IMR-90 (cell line): ENCODE results near the gene AARSD1. TPM values are rescaled to one million over a fixed set of nuclear protein-coding genes. Genes with fewer than 3 reads are reported as not detected.

ENCODE experiments used
- ATAC-seq: fragments of 200-7000 bp; cut with Tn5 transposase; 2 replicates; pipeline ENCODE4 v1.9.1; 2020; ENCODE audit warnings: low read depth, mild to moderate bottlenecking, moderate library complexity
- BruUV-seq: library from RNA; stranded (reverse); fragments of 400-500 nt; replicated peaks from 2 replicates; lab custom pipeline; 2021; lab: Mats Ljungman, UMichigan
- CTCF ChIA-PET: fragments of 300-600 bp; formaldehyde crosslinking; extraction: SDS; loops from one replicate; lab custom pipeline; 2021; ENCODE audit warnings: antibody characterized with exemption; lab: Yijun Ruan, JAX
- POLR2A ChIA-PET: fragments of 300-600 bp; sonication (Branson Sonifier 250); formaldehyde crosslinking; loops from one replicate; lab custom pipeline; 2022; ENCODE audit warnings: antibody characterized with exemption; ENCODE audit not compliant: unreplicated experiment; lab: Charles Lee
- DNase-seq: peaks from one replicate; pipeline ENCODE4 v3.0.0; 2013
- H2AFZ ChIP-seq: replicated peaks from 2 replicates; pipeline ENCODE3; 2013; ENCODE audit warnings: low read length, mild to moderate bottlenecking; ENCODE audit not compliant: poor library complexity
- H2AK5ac ChIP-seq: 2 replicates; pipeline ENCODE4 v1.6.1; 2013; ENCODE audit warnings: low read depth, low read length, inconsistent platforms
- H2AK9ac ChIP-seq: replicated peaks from 2 replicates; pipeline ENCODE3; 2013; ENCODE audit warnings: mild to moderate bottlenecking, low read depth, low read length, moderate library complexity; ENCODE audit not compliant: poor library complexity
- H2BK120ac ChIP-seq: 2 replicates; pipeline ENCODE4 v1.6.1; 2013; ENCODE audit warnings: low read depth, low read length, inconsistent platforms
- H2BK15ac ChIP-seq: 3 replicates; pipeline ENCODE4 v1.6.1; 2013; ENCODE audit warnings: low read depth, low read length, inconsistent platforms
- H2BK20ac ChIP-seq: 2 replicates; pipeline ENCODE4 v1.6.1; 2013; ENCODE audit warnings: low read depth, mild to moderate bottlenecking, inconsistent platforms, low read length, moderate library complexity
- H2BK5ac ChIP-seq: 2 replicates; pipeline ENCODE4 v1.6.1; 2013; ENCODE audit warnings: mild to moderate bottlenecking, low read depth, low read length, inconsistent platforms; ENCODE audit not compliant: poor library complexity, severe bottlenecking
- H3K14ac ChIP-seq: replicated peaks from 2 replicates; pipeline ENCODE4 v1.6.1; 2013; ENCODE audit warnings: low read depth, low read length, inconsistent platforms
- H3K18ac ChIP-seq: 2 replicates; pipeline ENCODE4 v1.6.1; 2013; ENCODE audit warnings: low read depth, low read length, control low read depth
- H3K23ac ChIP-seq: 2 replicates; pipeline ENCODE4 v1.6.1; 2013; ENCODE audit warnings: low read depth, low read length, inconsistent platforms
- H3K27ac ChIP-seq: 2 replicates; pipeline ENCODE4 v1.5.1; 2013; ENCODE audit warnings: mild to moderate bottlenecking, control low read depth, low read length; ENCODE audit not compliant: insufficient read depth
- H3K27me3 ChIP-seq: 2 replicates; pipeline ENCODE4 v1.6.1; 2013; ENCODE audit warnings: low read length; ENCODE audit not compliant: control insufficient read depth, insufficient read depth
- H3K36me3 ChIP-seq: 2 replicates; pipeline ENCODE4 v1.6.1; 2013; ENCODE audit warnings: low read length, mixed read lengths; ENCODE audit not compliant: control insufficient read depth, insufficient read depth
- H3K4ac ChIP-seq: 2 replicates; pipeline ENCODE4 v1.6.1; 2013; ENCODE audit warnings: low read depth, low read length, inconsistent platforms
- H3K4me1 ChIP-seq: 2 replicates; pipeline ENCODE4 v1.6.1; 2013; ENCODE audit warnings: low read length, mixed read lengths; ENCODE audit not compliant: control insufficient read depth, insufficient read depth
- H3K4me2 ChIP-seq: 2 replicates; pipeline ENCODE4 v1.6.1; 2013; ENCODE audit warnings: low read depth, mild to moderate bottlenecking, control low read depth, low read length, moderate library complexity
- H3K4me3 ChIP-seq: 2 replicates; pipeline ENCODE4 v1.5.1; 2013; ENCODE audit warnings: low read depth, mild to moderate bottlenecking, control low read depth, low read length, moderate library complexity; ENCODE audit not compliant: insufficient read depth
- H3K56ac ChIP-seq: 2 replicates; pipeline ENCODE4 v1.6.1; 2013; ENCODE audit warnings: low read length, inconsistent platforms; ENCODE audit not compliant: insufficient read depth; ENCODE audit errors: extremely low read depth
- H3K79me1 ChIP-seq, 2 experiments: 2 replicates each; pipeline ENCODE4 v1.6.1; 2013; ENCODE audit warnings: low read length in 2 of 2, inconsistent platforms in 1 of 2, low read depth in 1 of 2
- H3K9ac ChIP-seq: 2 replicates; pipeline ENCODE4 v1.6.1; 2013; ENCODE audit warnings: low read depth, low read length, control low read depth
- H3K9me1 ChIP-seq: 2 replicates; pipeline ENCODE4 v1.6.1; 2013; ENCODE audit warnings: low read length, inconsistent platforms; ENCODE audit not compliant: insufficient read depth
- H3K9me3 ChIP-seq: 2 replicates; pipeline ENCODE4 v1.6.1; 2013; ENCODE audit warnings: low read length; ENCODE audit not compliant: control insufficient read depth, insufficient read depth
- H4K20me1 ChIP-seq: 2 replicates; pipeline ENCODE4 v1.6.1; 2013; ENCODE audit warnings: low read length, inconsistent platforms; ENCODE audit not compliant: insufficient read depth
- H4K5ac ChIP-seq: 2 replicates; pipeline ENCODE4 v1.6.1; 2013; ENCODE audit warnings: mild to moderate bottlenecking, low read depth, low read length, control low read depth
- H4K8ac ChIP-seq, 2 experiments: 2 replicates each; pipeline ENCODE4 v1.6.1; 2013; ENCODE audit warnings: low read depth in 2 of 2, low read length in 2 of 2, control low read depth in 1 of 2, inconsistent platforms in 1 of 2
- H4K91ac ChIP-seq: 2 replicates; pipeline ENCODE4 v1.6.1; 2013; ENCODE audit warnings: low read depth, low read length, inconsistent platforms; ENCODE audit not compliant: insufficient read depth
- BHLHE40 ChIP-seq: fragments of 150-350 bp; IDR thresholded peaks from 2 replicates; pipeline ENCODE4 v1.6.1; 2016; ENCODE audit warnings: mild to moderate bottlenecking, low read depth, low read length
- CEBPB ChIP-seq: IDR thresholded peaks from 2 replicates; pipeline ENCODE4 v1.6.1; 2012; ENCODE audit warnings: low read depth, low read length, improper control_type of control experiment
- CHD1 ChIP-seq: IDR thresholded peaks from 2 replicates; pipeline ENCODE4 v1.6.1; 2012; ENCODE audit warnings: low read depth, low read length, improper control_type of control experiment
- FOS ChIP-seq: fragments of 150-350 bp; IDR thresholded peaks from 2 replicates; pipeline ENCODE4 v1.6.1; 2016; ENCODE audit warnings: low read depth, low read length
- MAFK ChIP-seq: IDR thresholded peaks from 2 replicates; pipeline ENCODE4 v1.6.1; 2012; ENCODE audit warnings: low read depth, low read length, improper control_type of control experiment
- MAZ ChIP-seq: IDR thresholded peaks from 2 replicates; pipeline ENCODE4 v1.6.1; 2012; ENCODE audit warnings: low read depth, mild to moderate bottlenecking, low read length, improper control_type of control experiment, moderate library complexity, borderline replicate concordance
- MXI1 ChIP-seq: IDR thresholded peaks from 2 replicates; pipeline ENCODE4 v1.6.1; 2012; ENCODE audit warnings: low read depth, mild to moderate bottlenecking, low read length, moderate library complexity, borderline replicate concordance
- NFE2L2 ChIP-seq: fragments of 150-350 bp; IDR thresholded peaks from 2 replicates; pipeline ENCODE4 v1.6.1; 2016; ENCODE audit warnings: low read depth, mild to moderate bottlenecking, low read length
- POLR2A ChIP-seq: IDR thresholded peaks from 2 replicates; pipeline ENCODE4 v1.6.1; 2012; ENCODE audit warnings: mild to moderate bottlenecking, low read depth, low read length
- RAD21 ChIP-seq: IDR thresholded peaks from 2 replicates; pipeline ENCODE4 v1.6.1; 2012; ENCODE audit warnings: low read length, improper control_type of control experiment
- RCOR1 ChIP-seq: IDR thresholded peaks from 2 replicates; pipeline ENCODE4 v1.6.1; 2012; ENCODE audit warnings: mild to moderate bottlenecking, low read length, improper control_type of control experiment; ENCODE audit not compliant: insufficient replicate concordance
- RFX5 ChIP-seq: IDR thresholded peaks from 2 replicates; pipeline ENCODE4 v1.8.0; 2012; ENCODE audit warnings: low read depth, mild to moderate bottlenecking, low read length, moderate library complexity
- SMC3 ChIP-seq: fragments of 150-350 bp; IDR thresholded peaks from 2 replicates; pipeline ENCODE4 v1.6.1; 2016; ENCODE audit warnings: low read depth, mild to moderate bottlenecking, antibody characterized with exemption, low read length, moderate library complexity
- WGBS, 2 experiments: methylation state at CpG; one replicate each; pipeline versions ENCODE4 v1.1.5 to v1.1.7; 2013; ENCODE audit warnings: missing lambda C conversion rate in 2 of 2; ENCODE audit not compliant: insufficient read length in 1 of 2; ENCODE audit errors: extremely low coverage in 2 of 2; 5-methylcytosine and 5-hydroxymethylcytosine counted together
- dilution Hi-C: fragments of 300-500 bp; cut with HindIII; formaldehyde crosslinking; loops from one replicate; pipeline ENCODE4 v1.14.3; 2018; ENCODE audit warnings: low sequenced_read_pairs; ENCODE audit not compliant: unreplicated experiment
- in situ Hi-C: fragments of 300-500 bp; cut with MboI; formaldehyde crosslinking; loops from 3 replicates; pipeline ENCODE4 v1.14.3; 2019; ENCODE audit warnings: low sequenced_read_pairs, inconsistent platforms, mixed read lengths
- intact Hi-C: fragments of 100-400 bp; cut with micrococcal nuclease; formaldehyde crosslinking; loops from 2 replicates; pipeline ENCODE4 v1.10.0; 2022
- polyA plus RNA-seq, 3 experiments: library from polyadenylated mRNA; depleted of rRNA; stranded (reverse); fragments of >200 nt; gene quantifications; 2 replicates each; pipeline ENCODE4 v1.2.3, GENCODE V29; 2012; ENCODE audit warnings: low replicate concordance in 1 of 3
- total RNA-seq: library from RNA; depleted of rRNA; stranded (reverse); fragments of >200 nt; gene quantifications from 2 replicates; pipeline ENCODE4 v1.2.3, GENCODE V29; 2012
- TF ChIP-seq, protein P1 (sequence below): fragments of 150-350 bp; IDR thresholded peaks from 2 replicates; pipeline ENCODE4 v1.6.1; 2017; ENCODE audit warnings: mild to moderate bottlenecking, antibody characterized with exemption, low read length, low read depth
- TF ChIP-seq, protein P2 (sequence below): fragments of 150-350 bp; IDR thresholded peaks from 2 replicates; pipeline ENCODE4 v1.6.1; 2016; ENCODE audit warnings: low read depth, mild to moderate bottlenecking, low read length, moderate library complexity, borderline replicate concordance

AARSD1 gene
- total and polyA plus RNA-seq, 2 of the 4 experiments (the other 2 are of a cell fraction): 55.0 to 58.9 TPM

DNA sequence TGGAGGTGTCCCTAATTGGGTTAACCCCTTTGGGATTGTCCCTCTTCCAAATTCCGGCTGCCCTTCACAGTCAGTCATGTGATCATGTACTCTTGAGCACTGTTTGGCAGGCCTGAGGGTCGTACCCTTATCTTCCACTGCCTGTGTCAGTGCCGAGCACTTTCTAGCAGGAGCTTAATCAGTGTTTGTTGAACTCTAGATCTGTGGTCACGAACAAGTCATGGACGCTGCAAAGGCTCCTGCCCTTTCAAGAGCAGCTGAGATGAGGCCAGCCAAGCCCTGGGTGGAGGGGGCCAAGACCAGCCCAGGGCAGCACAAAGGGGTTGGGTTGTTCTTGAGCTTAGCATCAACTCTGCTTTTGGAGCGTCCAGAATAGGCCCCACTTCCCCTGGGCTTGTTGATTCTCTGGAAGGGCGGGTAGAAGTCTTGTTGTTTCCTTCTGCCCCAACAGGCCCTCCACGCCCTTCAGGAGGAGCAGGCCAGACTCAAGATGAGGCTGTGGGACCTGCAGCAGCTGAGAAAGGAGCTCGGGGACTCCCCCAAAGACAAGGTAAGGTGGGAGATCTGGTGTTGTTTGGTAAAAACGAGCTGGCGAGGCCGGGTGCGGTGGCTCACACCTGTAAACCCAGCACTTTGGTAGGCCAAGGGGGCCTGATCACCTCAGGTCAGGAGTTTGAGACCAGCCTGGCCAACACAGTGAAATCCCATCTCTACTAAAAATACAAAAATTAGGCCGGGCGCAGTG is 47.6 kb upstream of the AARSD1 start:
- dilution Hi-C loops: no loop called here
- no peak for DNase-seq
- no peak overlapping the region for H3K4me2 ChIP-seq
- H3K4me1 ChIP-seq: no peaks in the 10 kb centered on the region
- no TSS peak for BruUV-seq
- no peak overlapping the region for H2BK5ac ChIP-seq
- H2BK20ac ChIP-seq: no peak overlapping the region
- peaks cover 0 to 29% of the 10 kb centered on the region in 2 experiments; a peak in 3 of 4 replicates for H3K79me1 ChIP-seq
- H2BK120ac ChIP-seq: no peak overlapping the region
- ChIA-PET POLR2A (interaction anchor here (0.5 kb wide), 1 partner anchor 437 kb away, joined by 4 read pairs; no protein-coding TSS in a partner anchor), CTCF (no interaction called here)
- no peak overlapping the region for H4K8ac ChIP-seq
- no peak overlapping the region for H3K27ac ChIP-seq
- no peak overlapping the region for H3K18ac ChIP-seq
- H2AFZ ChIP-seq: peak overlapping the region; percentile 33
- no peaks in the 10 kb centered on the region for H3K9me3 ChIP-seq
- no peak for TF ChIP-seq NFE2L2
- TF ChIP-seq, protein P1, sequence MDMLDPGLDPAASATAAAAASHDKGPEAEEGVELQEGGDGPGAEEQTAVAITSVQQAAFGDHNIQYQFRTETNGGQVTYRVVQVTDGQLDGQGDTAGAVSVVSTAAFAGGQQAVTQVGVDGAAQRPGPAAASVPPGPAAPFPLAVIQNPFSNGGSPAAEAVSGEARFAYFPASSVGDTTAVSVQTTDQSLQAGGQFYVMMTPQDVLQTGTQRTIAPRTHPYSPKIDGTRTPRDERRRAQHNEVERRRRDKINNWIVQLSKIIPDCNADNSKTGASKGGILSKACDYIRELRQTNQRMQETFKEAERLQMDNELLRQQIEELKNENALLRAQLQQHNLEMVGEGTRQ: no peak
- no peak for TF ChIP-seq RAD21
- no peak for TF ChIP-seq MAFK
- TF ChIP-seq FOS: no peak
- TF ChIP-seq, protein P2, sequence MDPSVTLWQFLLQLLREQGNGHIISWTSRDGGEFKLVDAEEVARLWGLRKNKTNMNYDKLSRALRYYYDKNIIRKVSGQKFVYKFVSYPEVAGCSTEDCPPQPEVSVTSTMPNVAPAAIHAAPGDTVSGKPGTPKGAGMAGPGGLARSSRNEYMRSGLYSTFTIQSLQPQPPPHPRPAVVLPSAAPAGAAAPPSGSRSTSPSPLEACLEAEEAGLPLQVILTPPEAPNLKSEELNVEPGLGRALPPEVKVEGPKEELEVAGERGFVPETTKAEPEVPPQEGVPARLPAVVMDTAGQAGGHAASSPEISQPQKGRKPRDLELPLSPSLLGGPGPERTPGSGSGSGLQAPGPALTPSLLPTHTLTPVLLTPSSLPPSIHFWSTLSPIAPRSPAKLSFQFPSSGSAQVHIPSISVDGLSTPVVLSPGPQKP: no peak
- no peak for TF ChIP-seq RCOR1
- TF ChIP-seq RFX5: no peak
- TF ChIP-seq CEBPB: no peak
- no peak for TF ChIP-seq MXI1
- no peak for TF ChIP-seq CHD1
- TF ChIP-seq POLR2A: no peak
- TF ChIP-seq BHLHE40: no peak
- TF ChIP-seq SMC3: no peak
- TF ChIP-seq MAZ: no peak
- no peak overlapping the region for H2BK15ac ChIP-seq
- no peak overlapping the region for H4K5ac ChIP-seq
- no peak overlapping the region for H2AK5ac ChIP-seq
- no peak overlapping the region for H3K23ac ChIP-seq
- no peak overlapping the region for H3K4ac ChIP-seq
- 74% methylated on average over 3 of the region's 15 CpGs; no CpG with 5 or more reads in 1 of the 2 experiments for WGBS, 2 experiments
- intact Hi-C loops: no loop called here
- no peak overlapping the region for H3K9ac ChIP-seq
- in situ Hi-C loops: no loop called here
- H3K4me3 ChIP-seq: no peak overlapping the region
- H2AK9ac ChIP-seq: no peak overlapping the region
- H3K9me1 ChIP-seq: peaks cover 10% of the 10 kb centered on the region
- no peak overlapping the region for H3K14ac ChIP-seq
- peaks cover 10% of the 10 kb centered on the region; the same call in 1 of the 2 replicates for H4K20me1 ChIP-seq
- H4K91ac ChIP-seq: no peak overlapping the region
- H3K27me3 ChIP-seq: no peaks in the 10 kb centered on the region
- no peak for ATAC-seq
- no peak overlapping the region for H3K56ac ChIP-seq
- H3K36me3 ChIP-seq: peaks cover 40% of the 10 kb centered on the region
